NK-92 treated with Interleukin-12 subunit alpha and Interleukin-12 subunit beta, amount 100 ng/mL, for 24 hours (cell line): ENCODE results near the gene SRGN.
A peak's percentile ranks its signal among the peaks of the same experiment; 100 is the strongest.

ENCODE experiments used
- DNase-seq: peaks from one replicate; lab custom pipeline; 2025; lab: John Stamatoyannopoulos, UW

SRGN gene

DNA sequence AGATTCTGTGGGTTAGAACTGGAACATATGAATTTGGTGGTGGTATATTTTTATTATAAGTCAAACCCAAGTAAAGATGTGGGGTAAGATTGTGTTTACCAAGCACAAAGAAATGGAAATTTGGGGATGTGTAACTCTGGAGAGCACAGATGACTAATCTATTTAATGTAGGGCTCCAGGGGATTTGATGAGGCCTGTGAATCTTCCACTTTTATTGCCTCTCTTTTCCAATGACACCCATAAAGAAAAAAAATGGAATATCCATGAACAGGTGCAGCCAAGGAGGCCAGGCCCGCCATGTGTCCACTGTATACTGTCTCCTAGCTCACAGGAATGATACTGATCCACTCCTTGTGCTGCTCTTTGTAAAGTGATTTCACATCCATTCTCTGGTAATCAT lies 2.8 kb downstream of the SRGN start:
- DNase-seq, result no peak

DNA sequence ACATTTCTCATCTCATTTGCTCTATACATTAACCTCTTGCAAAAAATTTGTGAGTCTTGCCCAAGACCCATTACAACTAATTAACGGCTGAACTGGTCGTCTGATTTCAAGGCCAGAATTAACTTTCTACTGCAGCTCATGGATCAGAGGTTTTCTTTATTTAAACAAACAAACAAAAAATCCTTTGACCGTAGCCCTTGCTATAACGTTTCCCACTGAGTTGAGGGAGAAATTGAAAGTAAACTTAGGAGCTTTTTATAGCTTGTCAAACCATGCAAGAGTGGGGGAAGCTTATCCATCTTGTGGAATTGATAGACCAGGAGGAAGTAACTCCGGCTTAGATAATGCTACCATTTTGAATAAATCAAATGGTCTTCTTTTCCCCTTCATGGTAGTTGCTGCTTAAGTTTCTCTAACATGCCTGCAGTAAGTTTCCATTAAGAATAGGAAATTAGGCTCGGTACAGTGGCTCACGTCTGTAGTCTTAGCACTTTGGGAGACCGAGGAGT lies 3.3 kb downstream of the SRGN start:
- no peak for DNase-seq

DNA sequence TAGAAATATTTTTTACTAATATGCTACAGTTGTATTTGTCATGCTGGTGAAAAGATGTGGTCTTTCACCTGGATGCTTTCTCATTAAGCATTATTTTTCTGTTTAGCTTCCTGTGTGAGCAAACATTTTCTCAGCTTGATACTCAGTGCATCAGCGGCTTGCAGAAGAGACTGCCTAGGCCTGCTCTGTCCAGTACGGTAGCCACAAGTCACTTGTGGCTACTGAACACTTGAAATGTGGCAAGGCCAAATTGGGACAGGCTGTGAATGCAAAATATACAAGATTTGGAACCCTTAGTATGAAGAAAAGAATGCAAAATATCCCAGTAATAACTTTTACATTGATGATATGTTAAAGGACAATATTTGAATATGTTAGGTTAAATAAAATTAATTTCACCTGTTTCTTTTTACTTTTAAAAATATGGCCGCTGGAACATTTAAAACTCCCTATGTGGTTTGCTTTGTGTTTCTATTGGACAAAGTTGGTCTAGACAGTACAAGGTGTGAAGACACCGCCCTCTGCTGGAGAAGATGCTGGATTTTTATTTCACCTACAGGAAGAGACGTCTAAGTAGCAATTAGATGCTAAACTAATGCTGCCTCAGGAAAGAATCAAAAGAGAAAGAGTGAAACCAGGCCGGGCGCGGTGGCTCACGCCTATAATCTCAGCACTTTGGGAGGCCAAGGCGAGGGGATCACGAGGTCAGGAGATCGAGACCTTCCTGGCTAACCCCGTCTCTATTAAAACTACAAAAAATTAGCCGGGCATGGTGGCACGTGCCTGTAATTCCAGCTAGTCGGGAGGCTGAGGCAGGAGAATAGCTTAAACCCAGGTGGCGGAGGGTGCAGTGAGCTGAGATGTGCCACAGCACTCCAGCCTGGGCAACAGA lies 5.3 kb downstream of the SRGN start:
- peak; percentile 31 for DNase-seq

DNA sequence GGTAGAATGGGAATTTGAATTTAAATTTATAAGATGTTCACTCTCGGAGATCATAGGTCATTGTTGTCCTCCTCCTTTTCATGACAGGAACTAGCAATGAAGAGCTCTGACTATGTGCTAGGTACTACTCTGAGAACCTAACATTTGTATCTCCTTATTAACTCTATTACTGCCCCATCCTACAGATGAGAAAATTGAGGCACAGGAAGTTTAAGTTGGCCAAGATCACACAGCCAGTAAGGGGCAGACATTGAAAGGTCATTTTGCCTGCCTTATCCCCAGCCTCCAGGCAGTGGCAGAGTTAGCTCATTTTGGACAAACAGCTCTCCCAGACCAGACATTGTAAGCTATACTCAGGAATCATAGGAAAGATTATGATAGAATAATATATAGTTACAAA lies 6.0 kb downstream of the SRGN start:
- DNase-seq, result no peak

DNA sequence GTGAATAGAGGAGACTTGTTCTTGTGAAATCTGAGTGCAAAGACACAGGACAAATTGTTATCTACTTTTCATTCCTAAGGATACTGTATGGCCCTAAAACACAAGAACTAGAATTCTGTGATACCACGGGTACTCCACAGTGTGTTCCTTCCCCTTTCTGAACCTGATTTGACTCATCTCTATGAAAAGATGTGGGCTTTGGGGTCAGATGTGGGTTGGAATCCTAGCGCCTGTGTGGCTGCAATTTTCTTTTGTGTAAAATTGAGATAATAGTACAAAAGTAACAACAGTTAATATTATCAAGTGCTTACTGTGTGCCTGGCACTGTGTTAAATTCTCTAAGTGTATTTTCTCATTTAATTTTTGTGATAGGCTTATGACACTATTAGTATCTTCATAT lies 8.1 kb downstream of the SRGN start:
- no peak for DNase-seq

DNA sequence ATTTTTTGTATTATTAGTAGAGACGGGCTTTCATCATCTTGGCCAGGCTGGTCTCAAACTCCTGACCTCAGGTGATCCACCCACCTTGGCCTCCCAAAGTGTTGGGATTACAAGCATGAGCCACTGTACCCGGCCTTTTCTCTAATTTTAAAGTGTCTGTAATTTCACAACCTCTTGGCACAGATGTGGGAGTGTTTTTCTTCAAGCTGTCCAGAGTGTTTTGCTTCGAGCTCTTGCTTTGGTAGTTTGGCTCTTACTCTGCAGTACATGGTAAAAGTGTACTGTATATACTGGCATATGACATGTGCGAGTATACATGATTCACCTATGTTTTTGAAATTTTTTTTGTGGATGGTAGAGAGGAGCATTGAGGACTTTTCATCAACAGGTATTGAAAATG lies 9.8 kb downstream of the SRGN start:
- no peak for DNase-seq

DNA sequence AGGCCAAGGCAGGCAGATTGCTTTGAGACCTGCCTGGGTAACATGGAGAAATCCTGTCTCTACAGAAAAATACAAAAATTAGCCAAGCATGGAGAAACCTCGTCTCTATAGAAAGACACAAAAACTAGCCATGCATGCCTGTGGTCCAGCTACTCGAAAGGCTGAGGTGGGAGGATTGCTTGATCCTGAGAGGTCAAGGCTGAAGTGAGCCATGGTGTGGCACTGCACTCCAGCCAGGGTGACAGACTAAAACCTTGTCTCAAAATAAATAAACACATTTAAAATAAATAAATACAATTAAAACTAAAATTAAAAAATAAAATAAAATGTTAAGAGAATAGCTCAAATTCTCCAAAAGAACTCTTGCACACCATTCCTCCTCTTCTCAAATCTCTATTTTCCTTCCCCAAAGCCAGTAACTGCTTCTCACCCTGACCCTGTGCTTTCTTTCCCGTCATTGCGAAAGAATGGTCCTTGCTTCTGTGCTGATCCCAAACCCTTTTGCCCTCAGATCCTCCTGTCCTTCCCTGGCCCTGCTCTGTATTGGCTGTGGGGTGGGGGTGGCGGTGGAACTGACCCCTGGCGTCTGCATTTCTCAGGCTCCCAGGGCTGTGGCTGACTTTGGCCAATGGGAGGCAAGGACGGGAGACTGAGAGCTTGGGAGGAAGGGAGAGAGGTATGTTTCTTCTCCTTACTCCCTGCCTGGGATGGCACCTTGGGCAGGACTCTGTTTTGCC lies 12.4 kb downstream of the SRGN start:
- DNase-seq, result no peak

DNA sequence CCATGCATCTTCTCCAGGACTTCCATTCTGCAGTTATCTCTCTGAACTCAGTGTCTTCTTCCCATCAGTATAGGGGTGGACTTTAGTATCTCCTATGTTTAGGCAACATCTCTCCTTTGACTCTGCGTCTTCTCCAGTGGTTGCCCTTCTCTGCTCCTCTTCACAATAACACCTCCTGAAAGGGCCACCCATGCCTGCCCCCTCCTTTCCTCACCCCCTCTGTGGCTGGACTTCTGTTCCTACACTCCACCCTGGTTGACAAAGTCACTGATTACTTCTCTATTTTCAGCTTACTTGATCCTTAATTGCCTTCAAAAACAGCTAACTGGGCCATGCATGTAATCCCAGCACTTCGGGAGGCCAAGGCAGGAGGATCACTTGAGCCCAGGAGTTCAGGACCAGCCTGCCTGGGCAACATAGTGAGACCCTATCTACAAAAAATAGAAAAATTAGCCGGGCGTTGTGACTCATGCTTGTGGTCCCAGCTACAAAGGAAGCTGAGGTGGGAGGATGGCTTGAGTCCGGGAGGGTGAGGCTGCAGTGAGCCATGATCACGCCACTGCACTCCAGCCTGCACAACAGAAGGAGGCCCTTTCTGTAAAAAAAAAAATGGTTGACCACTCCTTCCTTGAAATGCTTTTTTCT lies 13.7 kb downstream of the SRGN start:
- DNase-seq, result peak; percentile 10

DNA sequence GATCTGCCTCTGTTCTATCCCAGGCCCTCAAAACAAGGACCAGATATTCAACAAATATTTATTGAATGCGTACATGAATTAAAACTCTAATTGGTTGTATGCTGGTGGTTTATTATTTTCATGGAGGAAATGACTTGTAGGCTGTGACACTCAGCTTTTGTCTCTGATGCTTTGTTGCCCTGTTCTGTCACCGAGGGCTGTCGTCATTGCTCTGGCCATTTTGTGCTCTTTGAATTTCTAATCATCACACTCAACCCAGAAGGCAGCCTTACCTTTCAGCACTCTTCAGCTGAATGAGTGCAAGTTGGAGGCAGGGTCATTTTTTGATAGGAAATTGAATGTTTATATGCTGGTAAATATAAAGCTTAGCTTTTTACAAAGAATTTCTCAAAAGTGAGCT lies 14.5 kb downstream of the SRGN start:
- DNase-seq, result no peak

DNA sequence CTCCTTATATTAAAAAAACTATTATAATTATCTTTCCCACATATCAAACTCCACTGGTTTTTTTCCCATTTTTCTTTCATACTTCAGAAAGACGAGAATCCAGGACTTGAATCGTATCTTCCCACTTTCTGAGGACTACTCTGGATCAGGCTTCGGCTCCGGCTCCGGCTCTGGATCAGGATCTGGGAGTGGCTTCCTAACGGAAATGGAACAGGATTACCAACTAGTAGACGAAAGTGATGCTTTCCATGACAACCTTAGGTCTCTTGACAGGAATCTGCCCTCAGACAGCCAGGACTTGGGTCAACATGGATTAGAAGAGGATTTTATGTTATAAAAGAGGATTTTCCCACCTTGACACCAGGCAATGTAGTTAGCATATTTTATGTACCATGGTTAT lies 15.9 kb downstream of the SRGN start:
- no peak for DNase-seq

DNA sequence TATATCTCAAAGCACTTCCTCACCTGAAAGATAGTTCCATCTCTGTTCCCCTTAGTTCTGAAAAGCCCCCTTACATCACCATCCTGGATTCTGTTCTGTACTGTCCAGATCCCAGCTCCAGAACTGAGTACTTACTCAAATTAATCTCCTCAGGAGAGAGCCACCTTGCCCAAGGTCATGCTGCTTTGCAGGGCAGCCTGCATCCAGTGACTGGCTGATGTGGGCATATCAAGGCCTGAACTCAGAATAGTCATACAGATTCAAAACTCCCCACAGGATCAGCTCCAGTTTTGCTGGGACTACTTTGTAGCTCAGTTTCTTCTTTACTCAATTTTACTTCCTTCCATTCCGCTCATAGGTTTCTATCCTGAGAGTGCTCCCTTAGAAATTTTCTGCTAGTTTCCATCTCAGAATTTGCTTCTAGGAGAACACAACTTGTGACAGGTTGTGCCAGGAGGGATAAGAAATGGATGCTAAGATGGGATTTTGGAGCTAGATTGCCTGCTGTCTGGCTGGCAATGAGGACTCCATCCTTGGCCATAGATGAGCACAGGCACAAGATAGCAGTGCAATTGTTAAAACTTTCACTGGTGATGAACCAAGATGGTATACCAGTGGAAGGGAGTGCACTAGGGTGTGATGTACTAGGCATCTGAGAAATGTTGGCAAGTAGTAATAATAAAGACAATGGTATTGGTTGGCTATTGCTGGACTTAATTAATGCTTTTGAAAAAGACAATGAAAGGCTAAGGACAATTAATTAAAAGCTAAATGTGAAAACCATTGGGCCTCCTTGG lies 17.3 kb downstream of the SRGN start:
- DNase-seq, result no peak

DNA sequence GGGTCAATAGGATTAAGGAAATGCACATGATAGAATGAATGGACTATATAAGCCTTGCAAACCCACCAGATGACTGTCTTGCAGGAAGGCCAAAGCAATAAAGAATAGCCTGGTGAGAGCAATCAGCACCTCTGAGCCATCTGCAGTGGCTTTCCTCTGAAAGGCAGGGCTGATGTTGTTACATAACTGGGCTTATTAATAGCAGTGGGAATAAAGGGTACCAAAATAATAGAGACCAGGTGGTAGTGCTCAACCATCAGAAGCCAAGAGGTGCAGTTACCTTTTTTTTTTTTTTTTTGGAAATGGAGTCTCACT lies 19.2 kb downstream of the SRGN start:
- DNase-seq, result no peak

DNA sequence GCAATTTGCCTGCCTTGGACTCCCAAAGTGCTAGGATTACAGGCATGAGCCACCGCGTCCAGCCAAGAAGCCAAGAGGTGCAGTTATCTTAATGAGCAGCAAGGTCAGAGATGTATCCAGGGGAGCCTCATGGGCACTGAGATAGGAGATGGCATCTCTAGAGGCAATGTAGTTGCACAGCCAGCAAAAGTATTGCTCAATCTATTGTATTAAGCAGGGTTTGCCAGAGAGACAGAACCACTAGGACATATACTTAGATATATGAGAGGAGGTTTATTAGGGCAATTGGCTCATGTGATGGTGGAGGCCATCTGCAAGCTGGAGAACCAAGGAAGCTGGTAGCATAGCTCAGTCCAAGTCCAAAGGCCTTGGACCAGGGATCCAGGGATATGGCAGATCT lies 19.8 kb downstream of the SRGN start:
- DNase-seq, result no peak

DNA sequence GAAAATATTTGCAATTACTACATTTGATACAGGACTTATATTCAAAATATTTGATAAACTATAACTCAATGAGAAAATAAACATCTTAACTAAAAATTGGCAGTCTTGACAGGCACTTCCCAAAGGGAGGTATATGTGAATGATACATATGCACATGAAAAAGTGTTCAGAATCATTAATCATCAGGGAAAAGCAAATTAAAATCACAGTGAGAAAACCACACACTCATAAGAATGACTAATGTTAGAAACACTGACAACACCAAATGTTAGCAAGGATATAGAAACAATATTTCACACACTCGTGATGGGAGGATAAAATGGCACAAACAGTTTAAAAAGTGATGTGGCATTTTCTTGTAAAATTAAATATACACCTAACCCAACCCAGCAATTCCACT lies 32.0 kb downstream of the SRGN start:
- no peak for DNase-seq

DNA sequence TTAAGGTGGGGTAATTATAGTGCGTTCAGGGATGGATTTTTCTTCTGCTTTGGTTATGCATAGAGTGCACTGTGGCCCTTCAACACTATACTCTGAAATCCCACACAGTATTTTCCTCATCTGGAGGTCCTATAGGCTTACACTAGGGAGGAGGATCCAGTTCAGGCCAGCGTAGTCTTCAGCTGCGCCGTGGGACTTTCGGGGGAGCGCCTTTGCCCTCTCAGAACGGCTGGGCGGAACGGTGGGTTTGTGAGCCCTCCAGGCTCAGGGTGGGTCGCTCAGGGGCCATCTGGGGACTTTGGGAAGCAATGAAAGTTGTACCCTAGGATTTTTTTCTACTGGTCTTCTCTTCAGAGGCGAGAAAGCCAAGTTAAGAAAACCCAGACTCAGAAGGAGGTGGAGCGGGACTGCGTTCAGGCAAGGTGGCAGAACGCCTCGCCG lies 35.4 kb downstream of the SRGN start:
- no peak for DNase-seq

DNA sequence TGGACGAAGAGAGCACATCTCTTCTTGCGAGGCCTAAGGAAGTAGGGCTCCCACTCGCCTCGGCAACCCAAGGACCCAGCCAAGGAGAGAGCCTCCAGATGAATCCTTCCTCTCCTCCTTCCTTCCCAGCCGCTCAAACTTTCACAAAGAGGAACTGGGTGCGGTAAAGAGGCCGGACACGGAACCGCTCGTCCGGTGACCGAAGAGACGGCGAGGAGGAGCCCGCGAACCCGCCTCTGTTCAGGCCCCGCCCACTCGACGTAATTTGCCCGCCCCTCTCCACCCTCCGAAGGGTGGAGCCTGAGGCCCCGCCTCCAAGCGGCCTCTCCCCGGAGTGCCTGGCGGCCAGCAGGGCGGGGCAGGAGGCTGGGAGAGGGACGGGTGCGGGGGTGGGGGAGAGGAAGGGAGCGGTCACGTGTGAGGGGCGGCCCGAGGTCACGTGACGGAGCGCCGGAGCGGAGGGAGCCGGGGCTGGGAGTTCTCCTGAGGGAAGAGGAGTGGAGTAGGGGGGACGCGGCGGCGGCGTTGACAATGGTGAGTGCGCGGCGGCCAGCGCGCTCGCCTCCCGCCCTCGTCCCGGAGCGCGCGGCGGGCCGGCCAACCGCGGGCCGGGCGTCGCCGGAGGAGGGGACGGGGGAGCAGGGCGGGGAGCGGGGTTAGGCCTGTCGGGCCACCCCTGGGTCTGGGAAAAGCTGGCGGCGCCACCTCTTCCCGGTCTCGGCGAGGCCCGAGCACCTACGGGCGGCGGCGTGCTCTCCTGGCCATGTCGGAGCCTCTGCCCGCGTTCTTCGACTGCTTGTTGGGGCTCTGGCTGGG lies 36.1 kb downstream of the SRGN start, which contains the start of gene VPS26A:
Gene VPS26A (plus strand): TSS at position 432 of the 816 bp plus-strand sequence. CDS start 100 bp downstream, at position 532.
- peak; percentile 96 for DNase-seq

DNA sequence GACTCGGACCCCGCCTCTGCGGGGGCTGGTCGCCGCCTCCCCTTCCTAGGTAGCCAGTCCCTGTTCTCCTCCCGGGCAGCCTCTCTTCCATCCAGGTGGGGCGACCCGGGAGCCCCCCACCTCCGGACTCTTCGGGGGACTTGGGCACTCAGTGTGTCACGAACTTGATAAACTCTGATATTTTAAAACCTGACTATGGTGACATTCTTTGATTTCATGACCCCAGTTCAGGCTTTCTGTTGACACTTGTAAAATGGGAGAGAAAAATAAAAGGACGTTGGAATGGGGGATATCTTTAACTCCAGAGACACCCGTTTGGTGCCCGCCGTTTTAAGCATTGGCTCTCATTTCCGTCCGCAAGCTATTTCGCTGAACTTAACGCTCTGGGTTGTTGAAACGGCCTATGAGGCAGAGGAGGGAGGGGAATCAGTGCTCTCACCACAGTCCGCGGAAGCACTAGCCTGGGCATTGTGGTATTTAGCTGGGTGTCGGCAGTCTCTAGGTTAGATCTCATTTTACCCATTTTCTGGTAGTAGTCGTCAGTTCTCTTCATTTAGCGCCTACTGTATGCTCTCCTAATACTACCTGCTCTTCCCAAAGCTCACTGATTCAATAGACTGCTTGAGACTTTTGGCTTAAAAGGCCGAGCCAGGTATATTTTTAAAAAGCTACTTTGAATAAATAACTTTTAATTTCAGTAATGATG lies 36.8 kb downstream of the SRGN start:
- DNase-seq, result peak; percentile 47

DNA sequence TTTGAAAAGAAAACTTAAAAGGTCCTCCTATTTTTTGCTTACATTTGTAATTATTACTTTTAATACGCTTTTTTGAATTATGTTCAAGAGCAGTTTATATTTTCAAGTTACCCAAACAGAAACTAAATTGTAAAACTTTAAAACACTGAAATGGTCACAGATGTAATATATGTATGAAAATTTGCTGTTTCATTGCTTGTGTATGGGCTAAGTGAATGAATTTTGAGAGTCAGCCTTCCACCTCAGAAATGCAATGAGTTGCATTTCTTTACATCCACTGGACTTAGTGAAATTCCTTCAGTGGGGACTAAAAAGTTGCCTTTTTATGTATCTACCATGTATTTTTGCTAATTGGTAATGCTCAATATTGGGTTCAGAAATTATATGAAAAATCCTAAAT lies 37.7 kb downstream of the SRGN start:
- no peak for DNase-seq

DNA sequence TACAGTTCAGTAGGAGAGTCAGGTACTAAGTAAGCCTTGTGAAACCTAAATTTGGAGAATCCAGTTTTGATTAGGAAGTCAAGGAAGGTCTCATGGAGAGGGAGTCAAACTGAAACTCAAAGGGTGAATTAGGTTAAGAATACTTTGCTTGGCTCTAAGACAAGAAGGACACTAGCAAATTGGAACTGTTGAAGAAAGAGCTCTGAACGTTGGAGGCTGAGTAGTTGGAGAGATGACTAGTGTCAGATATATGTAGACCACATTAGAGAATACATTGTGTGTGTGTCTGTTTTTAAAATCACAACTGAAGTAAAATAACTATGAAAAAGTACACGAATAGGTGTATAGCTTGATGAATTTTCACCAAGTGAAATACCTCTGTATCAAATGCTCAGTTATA lies 42.3 kb downstream of the SRGN start:
- DNase-seq, result no peak

DNA sequence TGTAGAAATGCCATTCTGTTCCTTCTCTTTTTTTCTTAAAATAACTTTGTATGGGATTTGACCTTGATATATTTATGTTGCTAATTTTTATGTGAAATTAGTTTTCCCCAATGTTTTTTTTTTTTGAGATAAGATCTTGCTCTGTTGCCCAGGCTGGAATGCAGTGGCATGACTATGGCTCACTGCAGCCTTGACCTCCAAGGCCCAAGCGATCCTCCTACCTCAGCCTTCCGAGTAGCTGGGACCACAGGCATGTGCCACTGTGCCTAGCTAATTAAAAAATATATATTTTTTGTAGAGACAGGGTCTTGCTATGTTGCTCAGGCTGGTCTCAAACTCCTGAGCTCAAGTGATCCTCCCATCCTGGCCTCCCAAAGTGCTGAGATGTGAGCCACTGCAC lies 52.1 kb downstream of the SRGN start:
- DNase-seq, result no peak
